ENCODE data around the gene NEDD8. TPM values are rescaled to one million over a fixed set of nuclear protein-coding genes. Genes with fewer than 3 reads are reported as not detected.

The NEDD8 gene
- polyA plus RNA-seq, 6 donors from 2014 or later, result 306 to 385 (median 326) TPM

DNA sequence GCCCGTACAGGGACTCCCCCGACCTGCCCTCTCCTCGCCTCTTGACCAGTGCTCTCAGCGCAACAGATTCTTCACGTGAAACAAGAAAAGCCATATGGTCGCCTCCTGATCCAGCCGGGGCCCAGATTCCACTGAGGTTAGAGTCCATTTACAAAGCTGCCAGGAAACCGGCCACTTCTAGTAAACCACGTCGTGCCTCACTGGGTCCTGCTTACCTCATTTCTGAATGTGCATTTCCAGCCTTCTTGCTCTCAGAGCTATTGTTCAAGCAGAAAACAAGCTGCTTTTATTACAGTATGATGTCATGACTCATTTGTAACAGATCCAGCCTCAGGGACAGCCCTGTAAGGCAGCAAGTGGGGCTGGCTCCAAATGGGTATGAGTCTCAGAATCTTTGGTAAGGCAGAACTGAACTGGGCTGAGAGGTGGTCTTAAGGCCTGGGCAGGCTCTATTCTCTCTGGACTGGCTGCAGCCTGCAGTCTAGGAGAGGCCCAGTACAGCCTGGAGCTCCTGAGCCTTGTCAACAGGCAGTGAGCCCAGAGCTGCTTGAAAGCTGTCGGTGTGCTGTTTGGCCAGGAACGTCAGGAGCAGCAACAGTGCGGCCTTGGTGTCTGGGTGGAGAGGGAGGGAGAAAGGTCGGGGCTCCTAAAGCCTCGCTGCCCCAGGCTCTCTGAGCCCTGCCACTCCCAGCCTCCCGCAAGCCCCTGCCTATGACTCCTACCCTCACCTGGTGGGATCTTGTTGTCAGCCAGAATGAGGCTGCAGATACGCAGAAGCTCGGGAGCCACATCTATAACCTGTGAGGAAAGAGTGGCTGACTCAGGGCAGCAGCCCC lies 52.0 kb downstream of the NEDD8 start:
- no peak overlapping the region for H3K4me3 Mint-ChIP-seq
- H3K4me1 Mint-ChIP-seq, result peaks cover 10 to 22% (median 11%) of the 10 kb centered on the region in 3 donors
- peaks cover 0 to 4% of the 10 kb centered on the region in 2 donors for H3K36me3 Mint-ChIP-seq
- ATAC-seq (ENCODE audit: low read depth in 2 of 2), result peak; percentile 36 to 40
- DNase-seq, result no peak
- no peaks in the 10 kb centered on the region for H3K27me3 Mint-ChIP-seq
- H3K9me3 Mint-ChIP-seq, result no peaks in the 10 kb centered on the region
- peak overlapping the region in 3 of 6 donors; percentile 57 to 82 (median 65) for H3K27ac Mint-ChIP-seq

DNA sequence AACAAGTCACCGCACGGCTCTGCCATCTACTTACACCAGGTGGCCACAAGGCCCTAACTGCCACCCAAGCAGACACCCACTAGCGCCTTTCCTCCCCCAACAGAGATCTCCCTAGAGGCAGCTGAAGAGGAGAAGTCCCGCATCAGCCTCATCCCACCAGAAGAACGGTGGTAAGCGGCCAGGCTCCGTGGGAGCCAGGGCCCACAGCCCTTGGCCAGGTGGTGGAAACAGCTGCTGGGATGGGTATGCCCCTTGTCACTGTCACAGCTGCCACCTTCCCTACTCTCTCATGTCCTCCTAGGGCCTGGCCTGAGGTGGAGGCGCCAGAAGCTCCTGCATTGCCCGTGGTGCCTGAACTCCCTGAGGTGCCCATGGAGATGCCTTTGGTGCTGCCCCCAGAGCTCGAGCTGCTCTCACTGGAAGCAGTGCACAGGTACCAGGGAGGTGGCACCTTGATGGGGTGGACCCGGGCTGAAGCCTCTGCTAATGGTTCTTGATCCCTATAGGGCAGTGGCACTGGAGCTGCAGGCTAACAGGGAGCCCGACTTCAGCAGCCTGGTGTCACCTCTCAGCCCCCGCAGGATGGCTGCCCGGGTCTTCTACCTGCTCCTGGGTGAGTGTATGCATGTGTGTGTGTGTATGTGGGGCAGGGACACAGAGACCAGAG lies 52.7 kb downstream of the NEDD8 start:
- Mint-ChIP-seq H3K9me3 (no peaks in the 10 kb centered on the region), H3K4me3 (no peak overlapping the region), H3K27me3 (no peaks in the 10 kb centered on the region), H3K4me1 (peaks cover 10 to 22% (median 11%) of the 10 kb centered on the region in 3 donors), H3K36me3 (peaks cover 0 to 4% of the 10 kb centered on the region in 2 donors), H3K27ac (peak overlapping the region in 3 of 6 donors; percentile 65 to 82 (median 66))
- DNase-seq, result no peak
- ATAC-seq (ENCODE audit: low read depth in 2 of 2), result no peak

DNA sequence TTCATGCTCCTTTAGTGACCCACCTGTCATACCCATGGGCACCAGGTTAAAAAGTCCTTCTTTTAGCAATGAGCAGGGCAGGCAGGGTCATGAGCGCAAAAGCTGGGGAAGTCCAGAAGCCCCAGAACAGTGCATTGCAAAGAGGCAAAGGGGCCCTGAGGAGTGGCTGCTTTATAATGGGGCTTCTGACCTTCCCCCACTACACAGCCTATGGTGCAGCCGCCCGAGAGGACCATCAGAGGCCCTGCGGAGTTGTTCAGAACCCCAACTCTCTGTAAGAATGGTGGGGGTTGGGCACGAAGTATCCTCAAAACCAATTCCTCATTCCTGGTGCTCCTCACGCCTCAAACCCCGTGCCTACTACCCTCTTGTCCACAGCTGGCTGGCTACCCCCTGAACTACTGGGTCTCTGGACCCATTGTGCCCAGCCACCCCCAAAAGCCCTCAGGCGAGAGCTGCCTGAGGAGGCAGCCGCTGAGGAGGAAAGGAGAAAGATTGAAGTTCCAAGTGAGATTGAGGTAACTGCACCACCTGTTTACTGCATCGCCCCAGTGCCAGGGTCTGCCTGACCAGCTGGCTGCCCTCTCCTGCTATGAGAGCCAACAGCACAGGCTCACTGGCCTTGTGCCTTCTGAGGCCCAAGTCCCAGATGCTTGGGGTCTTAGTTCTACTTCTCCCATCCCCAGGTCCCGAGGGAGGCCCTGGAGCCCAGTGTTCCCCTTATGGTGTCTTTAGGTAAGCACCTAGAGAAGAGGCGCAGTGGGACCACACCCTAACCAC lies 53.6 kb downstream of the NEDD8 start:
- no peaks in the 10 kb centered on the region for H3K9me3 Mint-ChIP-seq
- no peak overlapping the region for H3K4me3 Mint-ChIP-seq
- H3K27me3 Mint-ChIP-seq, result no peaks in the 10 kb centered on the region
- ATAC-seq (ENCODE audit: low read depth in 2 of 2) (no peak), DNase-seq (no peak)
- peaks cover 10 to 24% (median 12%) of the 10 kb centered on the region in 3 donors for H3K4me1 Mint-ChIP-seq
- peaks cover 0 to 4% of the 10 kb centered on the region in 2 donors for H3K36me3 Mint-ChIP-seq
- H3K27ac Mint-ChIP-seq, result peak overlapping the region in 3 of 6 donors; percentile 59 to 66 (median 65)

DNA sequence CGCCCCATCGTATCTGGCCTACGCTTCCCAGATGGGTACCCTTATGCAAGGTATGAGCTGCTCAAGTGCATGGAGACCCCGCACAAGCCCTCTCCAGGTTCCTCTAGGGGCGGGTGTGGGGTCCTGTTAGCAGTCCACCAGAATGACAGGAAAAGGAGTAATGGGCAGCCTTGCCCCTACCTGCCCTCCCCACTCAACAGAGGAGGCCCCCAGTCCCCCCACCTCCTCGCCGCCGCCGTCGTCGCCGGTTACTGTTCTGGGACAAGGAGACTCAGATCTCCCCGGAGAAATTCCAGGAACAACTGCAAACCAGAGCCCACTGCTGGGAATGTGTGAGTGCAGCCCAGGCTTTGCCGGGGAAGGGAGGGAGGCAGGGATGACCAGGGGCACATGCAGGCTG lies 54.3 kb downstream of the NEDD8 start:
- no peak for ATAC-seq (ENCODE audit: low read depth in 2 of 2)
- DNase-seq, result no peak
- no peak overlapping the region for H3K27ac Mint-ChIP-seq

DNA sequence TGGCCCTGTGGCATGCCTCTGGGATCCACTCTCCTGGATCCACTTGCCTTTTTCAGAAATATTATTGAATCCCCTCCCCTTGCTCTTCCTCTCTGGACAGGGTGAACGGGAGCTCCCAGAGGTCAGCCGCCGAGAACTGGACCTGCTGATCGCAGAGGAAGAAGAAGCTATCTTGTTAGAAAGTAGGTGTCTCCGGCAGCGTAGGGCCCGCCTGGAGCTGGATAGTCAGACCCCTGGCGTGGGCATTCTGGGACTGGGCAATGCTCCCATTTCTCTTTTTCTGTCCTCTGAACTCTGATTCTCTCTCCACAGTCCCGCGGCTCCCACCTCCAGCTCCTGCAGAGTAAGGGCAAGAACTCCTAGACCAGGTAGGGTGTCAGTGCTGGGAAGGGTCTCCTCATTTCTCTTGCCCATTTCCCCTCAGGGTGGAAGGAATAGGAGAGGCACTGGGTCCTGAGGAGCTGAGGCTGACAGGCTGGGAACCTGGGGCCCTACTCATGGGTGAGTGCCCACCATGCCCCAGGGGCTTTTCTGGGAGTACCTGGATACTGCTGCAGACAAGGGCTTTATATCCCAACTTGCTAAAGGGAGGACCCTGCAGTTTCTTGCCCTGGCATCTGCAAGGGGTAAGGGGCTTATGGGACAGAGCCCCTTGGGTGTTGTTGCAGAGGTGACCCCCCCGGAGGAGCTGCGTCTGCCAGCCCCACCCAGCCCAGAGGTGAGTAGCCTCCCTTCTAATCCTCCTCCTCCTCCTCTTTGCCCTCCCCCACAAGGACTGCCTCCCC lies 54.9 kb downstream of the NEDD8 start:
- no peaks in the 10 kb centered on the region for H3K27me3 Mint-ChIP-seq
- ATAC-seq (ENCODE audit: low read depth in 2 of 2), result no peak
- no peaks in the 10 kb centered on the region for H3K9me3 Mint-ChIP-seq
- no peaks in the 10 kb centered on the region for H3K36me3 Mint-ChIP-seq
- no peak overlapping the region for H3K4me3 Mint-ChIP-seq
- peaks cover 12 to 32% (median 20%) of the 10 kb centered on the region in 3 donors for H3K4me1 Mint-ChIP-seq
- no peak for DNase-seq
- H3K27ac Mint-ChIP-seq, result peak overlapping the region in 1 of 6 donors; percentile 33

More for the DNA sequence above, 54.3 kb downstream of the NEDD8 start:
- Mint-ChIP-seq H3K27me3 (no peaks in the 10 kb centered on the region), H3K9me3 (no peaks in the 10 kb centered on the region), H3K4me1 (peaks cover 12 to 31% (median 17%) of the 10 kb centered on the region in 3 donors), H3K36me3 (peaks cover 0 to 4% of the 10 kb centered on the region in 2 donors), H3K4me3 (no peak overlapping the region)

DNA sequence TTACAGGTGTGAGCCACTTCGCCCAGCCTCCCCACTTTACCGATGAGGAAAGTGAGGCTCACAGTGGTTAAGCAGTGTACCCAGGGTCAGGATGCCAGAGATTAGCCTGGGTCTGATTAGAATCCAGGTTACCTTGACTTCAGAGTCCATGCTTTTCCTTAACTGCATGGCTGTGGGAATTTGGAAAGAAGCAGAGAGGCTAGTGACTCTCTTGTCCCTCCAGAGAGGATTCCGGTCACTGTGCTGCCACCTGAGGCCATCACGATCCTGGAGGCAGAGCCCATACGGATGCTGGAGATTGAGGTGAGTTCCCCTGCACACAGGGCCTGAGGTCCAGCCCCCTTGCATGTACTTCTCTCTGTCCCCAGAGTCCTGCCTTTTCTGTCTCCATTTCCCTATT lies 55.6 kb downstream of the NEDD8 start:
- H3K27ac Mint-ChIP-seq, result no peak overlapping the region
- no peak for ATAC-seq (ENCODE audit: low read depth in 2 of 2)
- DNase-seq, result no peak
- H3K27me3 Mint-ChIP-seq, result no peaks in the 10 kb centered on the region
- peaks cover 15 to 38% (median 22%) of the 10 kb centered on the region in 3 donors for H3K4me1 Mint-ChIP-seq
- no peaks in the 10 kb centered on the region for H3K36me3 Mint-ChIP-seq
- H3K9me3 Mint-ChIP-seq, result no peaks in the 10 kb centered on the region
- no peak overlapping the region for H3K4me3 Mint-ChIP-seq

DNA sequence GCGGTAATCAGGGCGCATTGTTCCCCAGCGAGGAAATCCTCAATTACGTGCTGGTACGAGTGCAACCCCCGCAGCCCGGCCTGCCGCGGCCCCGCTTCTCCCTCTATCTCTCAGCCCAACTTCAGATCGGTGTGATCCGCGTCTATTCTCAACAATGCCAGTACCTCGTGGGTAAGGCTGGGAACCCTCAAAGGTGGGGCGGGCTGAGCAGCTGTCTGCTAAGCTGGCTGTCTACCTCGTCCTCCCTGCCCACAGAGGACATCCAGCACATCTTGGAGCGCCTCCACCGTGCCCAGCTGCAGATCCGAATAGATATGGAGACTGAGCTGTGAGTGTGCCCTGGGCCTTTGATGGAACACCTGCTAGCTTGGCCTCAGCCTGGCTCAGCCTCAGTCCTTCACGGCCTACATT lies 59.3 kb downstream of the NEDD8 start:
- Mint-ChIP-seq H3K27me3 (no peaks in the 10 kb centered on the region), H3K4me3 (peak overlapping the region; percentile 37 to 94 (median 76)), H3K36me3 (peaks cover 6 to 12% of the 10 kb centered on the region in 2 donors), H3K4me1 (peaks cover 21 to 34% (median 21%) of the 10 kb centered on the region in 3 donors), H3K9me3 (no peaks in the 10 kb centered on the region), H3K27ac (peak overlapping the region in 3 of 6 donors; percentile 70 to 87 (median 82))
- ATAC-seq (ENCODE audit: low read depth in 2 of 2) (no peak), DNase-seq (no peak)

DNA sequence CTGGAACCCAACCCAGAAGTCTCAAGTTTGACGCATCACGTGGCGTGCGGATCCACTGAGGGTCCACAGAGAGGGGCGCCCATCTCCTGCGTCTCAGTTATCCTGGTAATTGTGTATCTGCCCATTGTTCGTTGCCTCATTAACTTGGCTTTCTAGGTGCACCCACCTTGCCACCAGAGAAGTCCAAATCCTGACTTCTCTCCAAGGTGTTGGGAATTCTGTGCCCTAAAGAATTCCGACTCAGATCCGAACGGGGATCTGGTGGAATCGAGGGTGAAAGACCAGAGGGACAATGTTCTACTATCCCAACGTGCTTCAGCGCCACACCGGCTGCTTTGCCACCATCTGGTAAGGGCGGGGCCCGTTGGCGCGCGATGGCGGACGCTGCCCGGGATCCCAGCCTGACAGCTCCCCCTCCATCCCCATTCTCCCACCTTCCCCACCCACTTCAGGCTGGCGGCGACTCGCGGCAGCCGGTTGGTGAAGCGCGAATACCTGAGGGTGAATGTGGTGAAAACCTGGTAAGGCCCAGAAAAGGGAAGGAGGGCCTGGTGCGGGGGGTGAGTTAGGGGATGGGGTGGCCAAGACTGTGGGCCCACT lies 59.8 kb downstream of the NEDD8 start:
- peak overlapping the region in 4 of 6 donors; percentile 24 to 82 (median 72) for H3K27ac Mint-ChIP-seq
- H3K27me3 Mint-ChIP-seq, result no peaks in the 10 kb centered on the region
- ATAC-seq (ENCODE audit: low read depth in 2 of 2) (peak in 1 of 2 donors; percentile 1), DNase-seq (no peak)
- H3K9me3 Mint-ChIP-seq, result no peaks in the 10 kb centered on the region
- H3K4me1 Mint-ChIP-seq, result peaks cover 23 to 34% (median 26%) of the 10 kb centered on the region in 3 donors
- H3K36me3 Mint-ChIP-seq, result peaks cover 10 to 17% of the 10 kb centered on the region in 2 donors
- H3K4me3 Mint-ChIP-seq, result peak overlapping the region; percentile 78 to 95 (median 93)

DNA sequence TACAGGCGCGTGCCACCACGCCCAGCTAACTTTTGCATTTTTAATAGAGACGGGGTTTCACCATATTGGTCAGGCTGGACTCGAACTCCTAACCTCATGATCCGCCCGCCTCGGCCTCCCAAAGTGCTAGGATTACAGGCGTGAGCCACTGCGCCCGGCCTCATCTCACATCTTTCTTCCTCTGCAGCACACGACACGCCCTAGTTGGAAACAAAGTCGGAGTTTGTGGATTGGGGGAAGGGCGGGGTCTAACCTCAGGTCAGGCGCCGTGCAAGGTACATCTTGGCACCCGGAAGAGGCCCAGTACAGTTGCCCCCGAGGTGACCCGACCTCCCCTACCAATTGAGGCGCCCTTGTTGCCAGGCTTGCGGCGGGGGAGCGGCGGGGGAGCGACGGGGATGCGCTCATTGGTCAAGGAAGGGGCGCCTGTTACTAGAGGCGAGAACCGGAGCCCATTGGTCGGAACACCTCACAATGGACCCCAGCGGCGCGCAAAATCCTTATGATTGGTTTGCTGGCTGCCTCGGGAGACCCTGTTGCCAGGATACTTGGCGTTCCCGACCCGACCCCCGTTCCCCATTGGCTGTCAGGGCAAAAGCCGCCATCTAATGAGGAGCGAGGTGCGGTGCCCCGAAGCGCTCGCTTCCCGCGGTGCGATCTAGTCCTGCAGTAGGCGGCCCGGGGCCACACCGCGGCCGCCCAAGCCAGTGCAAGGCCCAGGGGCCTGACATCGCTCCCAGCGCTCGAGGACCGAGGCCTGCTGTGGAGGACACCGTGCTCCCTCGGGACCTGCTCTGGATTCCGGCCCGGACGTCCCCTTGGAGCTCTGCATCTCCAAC lies 60.5 kb downstream of the NEDD8 start, which contains the start of gene REC8:
REC8 (plus strand) TSS at position 659 of the 839 bp plus-strand sequence. CDS start 473 bp downstream, outside the sequence.
- ATAC-seq (ENCODE audit: low read depth in 2 of 2) (peak; percentile 90 to 92), DNase-seq (peak; percentile 85)
- Mint-ChIP-seq H3K4me3 (peak within 1 kb of the TSS; percentile 78 to 95 (median 93)), H3K9me3 (no peaks in the 10 kb centered on the region), H3K27me3 (no peaks in the 10 kb centered on the region), H3K4me1 (peaks cover 25 to 38% (median 27%) of the 10 kb centered on the region in 3 donors), H3K27ac (peak within 1 kb of the TSS; percentile 38 to 95 (median 82)), H3K36me3 (peaks cover 11 to 23% of the 10 kb centered on the region in 2 donors)

DNA sequence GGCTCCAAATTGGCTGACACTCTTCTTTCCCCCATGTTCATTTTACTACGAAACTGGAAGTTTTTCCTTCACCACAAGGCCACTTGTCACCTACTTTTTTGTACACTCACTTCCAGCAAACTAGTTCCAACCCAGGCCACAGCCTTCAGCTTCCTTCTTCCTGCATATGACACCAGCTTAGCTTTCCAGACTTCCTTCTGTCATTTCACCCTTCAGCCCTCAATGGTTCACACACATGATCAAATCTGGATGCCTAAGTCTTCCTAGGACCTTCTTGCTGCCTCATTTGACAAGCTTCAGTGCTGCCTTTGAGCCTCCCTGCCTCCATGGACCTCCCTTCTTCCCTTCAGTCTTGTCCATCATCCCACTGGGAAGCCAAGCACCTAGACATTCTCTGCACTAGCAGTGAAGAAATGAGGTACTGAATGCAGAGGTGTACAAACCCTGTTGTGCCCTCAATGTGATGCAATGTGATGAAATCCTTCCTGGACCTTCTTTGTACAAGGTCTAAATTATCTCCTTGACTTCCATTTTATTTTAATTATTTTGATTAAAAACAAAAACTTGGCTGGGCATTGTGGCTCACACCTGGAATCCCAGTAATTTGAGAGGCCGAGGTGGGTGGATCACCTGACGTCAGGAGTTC lies 64.6 kb downstream of the NEDD8 start:
- H3K9me3 Mint-ChIP-seq, result no peaks in the 10 kb centered on the region
- peak overlapping the region in 4 of 6 donors; percentile 60 to 79 (median 78) for H3K27ac Mint-ChIP-seq
- peaks cover 16 to 49% of the 10 kb centered on the region in 2 donors for H3K36me3 Mint-ChIP-seq
- DNase-seq (no peak), ATAC-seq (ENCODE audit: low read depth in 2 of 2) (no peak)
- H3K4me3 Mint-ChIP-seq, result peak overlapping the region in 2 of 8 donors; percentile 19 to 33
- no peaks in the 10 kb centered on the region for H3K27me3 Mint-ChIP-seq
- peaks cover 43 to 63% (median 51%) of the 10 kb centered on the region in 3 donors for H3K4me1 Mint-ChIP-seq
